GM18951 (cell line): ENCODE measurements around the gene VEPH1.

Experiments used
- POLR2A ChIP-seq: IDR thresholded peaks from 4 replicates; pipeline ENCODE4 v1.6.1; 2011; ENCODE audit warnings: mild to moderate bottlenecking; ENCODE audit not compliant: insufficient read length, insufficient read depth; ENCODE audit errors: extremely low read depth
- in situ Hi-C: fragments of 300-500 bp; cut with MboI; formaldehyde crosslinking; loops from one replicate; pipeline ENCODE4 v1.12.0; 2022; ENCODE audit warnings: low sequenced_read_pairs, mixed read lengths, inconsistent platforms; ENCODE audit not compliant: unreplicated experiment

VEPH1 gene

GRCh38 chr3:157423337-157423736 lies 79.9 kb downstream of the VEPH1 start:
- in situ Hi-C loops, result no loop called here
- no peak for TF ChIP-seq POLR2A

GRCh38 chr3:157420606-157421130 lies 82.5 kb downstream of the VEPH1 start:
- in situ Hi-C loops, result no loop called here
- no peak for TF ChIP-seq POLR2A

DNA sequence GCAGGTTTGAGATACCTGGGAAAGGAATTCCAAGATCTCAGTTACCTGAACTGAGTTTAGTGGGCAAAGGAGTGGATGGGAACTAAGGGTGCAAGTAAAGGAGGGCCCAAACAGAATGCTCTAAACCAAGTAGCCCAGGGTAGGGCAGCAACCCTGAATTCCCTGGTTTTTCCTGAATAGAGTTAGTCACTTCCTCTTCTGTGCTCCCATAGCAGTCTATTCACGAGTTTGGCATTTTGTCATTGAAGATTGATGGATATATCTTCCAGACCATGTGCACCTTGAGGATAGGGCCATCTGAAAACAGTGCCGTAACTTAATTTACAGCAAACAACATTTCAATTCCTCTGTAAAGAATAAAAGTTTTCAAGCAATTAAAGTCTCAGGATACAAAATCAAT lies 85.1 kb downstream of the VEPH1 start:
- in situ Hi-C loops, result no loop called here
- TF ChIP-seq POLR2A, result no peak

- no peak for TF ChIP-seq POLR2A
- in situ Hi-C loops, result no loop called here
Measured at GRCh38 chr3:157417247-157417646, 86.0 kb downstream of the VEPH1 start.

- in situ Hi-C loops, result no loop called here
Measured at GRCh38 chr3:157416347-157417087, 86.7 kb downstream of the VEPH1 start.

GRCh38 chr3:157414861-157415260 lies 88.4 kb downstream of the VEPH1 start:
- in situ Hi-C loops, result no loop called here
- TF ChIP-seq POLR2A, result no peak

More at GRCh38 chr3:157416347-157417087, 86.7 kb downstream of the VEPH1 start:
- no peak for TF ChIP-seq POLR2A

DNA sequence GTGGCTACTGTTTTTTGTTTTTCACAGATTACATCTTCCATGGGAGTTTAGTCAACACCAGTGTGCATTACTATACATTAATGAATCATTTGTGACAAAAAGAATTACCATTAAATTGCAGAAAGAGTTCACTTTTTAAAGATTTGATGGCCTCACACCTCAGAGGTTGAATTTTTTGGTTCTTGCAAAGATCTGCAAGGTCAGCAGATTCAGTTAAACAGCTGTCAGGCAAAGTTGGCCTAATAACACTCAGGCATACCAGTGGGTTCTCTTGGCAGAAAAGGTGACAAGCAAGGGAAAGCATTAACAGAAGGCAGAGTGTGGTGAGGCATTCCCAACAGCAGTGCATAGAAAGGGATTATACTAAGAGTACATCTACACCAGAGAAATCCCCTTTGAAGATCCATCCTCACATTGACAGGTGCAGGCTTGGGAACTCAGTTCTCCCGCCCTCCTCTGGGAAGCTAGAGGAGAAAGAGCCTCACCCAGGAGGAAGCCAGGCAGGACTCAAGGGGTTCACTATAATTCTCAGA lies 90.8 kb downstream of the VEPH1 start:
- no peak for TF ChIP-seq POLR2A
- in situ Hi-C loops, result no loop called here

GRCh38 chr3:157410945-157411344 lies 92.3 kb downstream of the VEPH1 start:
- no peak for TF ChIP-seq POLR2A
- in situ Hi-C loops, result no loop called here

- no peak for TF ChIP-seq POLR2A
- in situ Hi-C loops, result no loop called here
Measured at GRCh38 chr3:157409516-157409915, 93.7 kb downstream of the VEPH1 start.

- no peak for TF ChIP-seq POLR2A
- in situ Hi-C loops, result no loop called here
Measured at GRCh38 chr3:157408499-157409149, 94.6 kb downstream of the VEPH1 start.

GRCh38 chr3:157407769-157408168 lies 95.4 kb downstream of the VEPH1 start:
- TF ChIP-seq POLR2A, result no peak
- in situ Hi-C loops, result no loop called here

GRCh38 chr3:157406394-157406793 lies 96.8 kb downstream of the VEPH1 start:
- TF ChIP-seq POLR2A, result no peak

GRCh38 chr3:157405457-157405856 lies 97.8 kb downstream of the VEPH1 start:
- no peak for TF ChIP-seq POLR2A
- in situ Hi-C loops, result no loop called here

More at GRCh38 chr3:157406394-157406793, 96.8 kb downstream of the VEPH1 start:
- in situ Hi-C loops, result no loop called here

DNA sequence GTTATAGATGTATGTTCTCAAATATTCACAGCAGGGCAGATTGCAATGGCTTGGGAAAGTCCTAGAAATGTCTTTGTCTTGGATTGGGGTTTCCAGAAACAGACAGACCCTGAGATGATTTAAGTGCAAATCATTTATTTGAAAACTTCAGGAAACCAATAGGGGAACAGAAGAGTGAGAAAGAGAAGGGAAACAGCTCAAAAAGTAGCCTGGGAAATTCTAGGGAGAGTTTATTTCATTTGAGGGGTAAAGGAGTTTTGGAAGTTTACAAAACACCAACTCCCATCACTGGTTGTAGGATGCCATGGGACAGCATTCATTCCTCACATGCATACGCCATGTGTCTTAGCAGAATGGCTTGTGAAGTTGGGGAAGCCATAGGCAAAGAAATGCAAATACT lies 98.8 kb downstream of the VEPH1 start:
- in situ Hi-C loops, result no loop called here
- TF ChIP-seq POLR2A, result no peak
